GM23248 (cell line): ENCODE results near the gene ZYX. TPM values are rescaled to one million over a fixed set of nuclear protein-coding genes. Genes with fewer than 3 reads are reported as not detected.

ENCODE experiments used
- DNase-seq: peaks from one replicate; pipeline ENCODE4 v3.0.0-alpha.2; 2015
- H2AFZ ChIP-seq: fragments of 200-600 bp; sonication (generic); 2 replicates; pipeline ENCODE4 v1.6.1; 2016; ENCODE audit warnings: antibody characterized with exemption
- H3F3A ChIP-seq: fragments of 200-600 bp; sonication (generic); 2 replicates; pipeline ENCODE4 v1.6.1; 2016; ENCODE audit warnings: mild to moderate bottlenecking, antibody characterized with exemption, mixed run types; ENCODE audit not compliant: insufficient read depth
- H3K27ac ChIP-seq: fragments of 200-600 bp; sonication (generic); 2 replicates; pipeline ENCODE4 v1.5.1; 2016; ENCODE audit warnings: mild to moderate bottlenecking
- H3K27me3 ChIP-seq: fragments of 200-600 bp; sonication (generic); replicated peaks from 2 replicates; pipeline ENCODE4 v1.6.1; 2016; ENCODE audit warnings: mild to moderate bottlenecking; ENCODE audit not compliant: insufficient read depth
- H3K36me3 ChIP-seq: fragments of 200-600 bp; sonication (generic); 2 replicates; pipeline ENCODE4 v1.6.1; 2016; ENCODE audit warnings: low read depth, mild to moderate bottlenecking
- H3K4me1 ChIP-seq: fragments of 200-600 bp; sonication (generic); 2 replicates; pipeline ENCODE4 v1.6.1; 2016; ENCODE audit warnings: mild to moderate bottlenecking; ENCODE audit not compliant: insufficient read depth
- H3K4me2 ChIP-seq: fragments of 200-600 bp; sonication (generic); one replicate; pipeline ENCODE4 v1.6.1; 2016; ENCODE audit warnings: mild to moderate bottlenecking; ENCODE audit not compliant: unreplicated experiment
- H3K4me3 ChIP-seq: fragments of 200-600 bp; sonication (generic); 2 replicates; pipeline ENCODE4 v1.5.1; 2016; ENCODE audit warnings: mild to moderate bottlenecking
- H3K79me2 ChIP-seq: fragments of 200-600 bp; sonication (generic); 2 replicates; pipeline ENCODE4 v1.6.1; 2016; ENCODE audit warnings: mild to moderate bottlenecking; ENCODE audit not compliant: insufficient read depth
- H3K9ac ChIP-seq: fragments of 200-600 bp; sonication (generic); 2 replicates; pipeline ENCODE4 v1.6.1; 2016; ENCODE audit warnings: mild to moderate bottlenecking
- H3K9me2 ChIP-seq: fragments of 200-600 bp; sonication (generic); 2 replicates; pipeline ENCODE4 v1.6.1; 2016; ENCODE audit warnings: mixed run types, mild to moderate bottlenecking, moderate library complexity; ENCODE audit not compliant: insufficient read depth
- H3K9me3 ChIP-seq: fragments of 200-600 bp; sonication (generic); one replicate; pipeline ENCODE4 v1.6.1; 2017; ENCODE audit warnings: low read depth
- H4K20me1 ChIP-seq: fragments of 200-600 bp; sonication (generic); 2 replicates; pipeline ENCODE4 v1.6.0; 2016; ENCODE audit not compliant: insufficient read depth
- EZH2 ChIP-seq: fragments of 200-600 bp; sonication (generic); IDR thresholded peaks from 2 replicates; pipeline ENCODE4 v1.6.1; 2018; ENCODE audit warnings: antibody characterized with exemption, mild to moderate bottlenecking; ENCODE audit not compliant: insufficient read depth, poor library complexity, severe bottlenecking
- EZH2phosphoT487 ChIP-seq: fragments of 200-600 bp; sonication (generic); IDR thresholded peaks from 2 replicates; pipeline ENCODE4 v1.6.1; 2018; ENCODE audit warnings: antibody characterized with exemption, moderate library complexity, mild to moderate bottlenecking, low read depth; ENCODE audit not compliant: insufficient read depth
- WGBS, 2 experiments: methylation state at CpG; one replicate each; pipeline ENCODE4 v1.1.6; 2015 to 2017; ENCODE audit warnings: low lambda C conversion rate in 2 of 2, low coverage in 1 of 2; ENCODE audit errors: missing lambda C conversion rate in 2 of 2; 5-methylcytosine and 5-hydroxymethylcytosine counted together
- in situ Hi-C: fragments of 300-500 bp; cut with MboI; formaldehyde crosslinking; loops from 2 replicates; pipeline ENCODE4 v1.15.0; 2020
- polyA plus RNA-seq: library from polyadenylated mRNA; unstranded; fragments of >200 nt; fragmentation: Nextera tagmentation; extraction: Ambion mirVana; gene quantifications from 2 replicates; pipeline ENCODE4 v1.2.1, GENCODE V29; 2016
- total RNA-seq: library from RNA; depleted of rRNA; stranded (reverse); fragments of >200 nt; shearing (Covaris generic); gene quantifications from 2 replicates; pipeline ENCODE4 v1.2.3, GENCODE V29; 2014

Gene ZYX
- total and polyA plus RNA-seq, 2 experiments from 2014 or later, result 148 to 380 TPM

- in situ Hi-C loops, result no loop called here
- no peaks in the 10 kb centered on the region for H3K36me3 ChIP-seq
- TF ChIP-seq EZH2phosphoT487 (no peak), EZH2 (peak; percentile 82)
- peaks cover 37% of the 10 kb centered on the region for H3K27me3 ChIP-seq
- no peak overlapping the region for H3K4me3 ChIP-seq
- no peaks in the 10 kb centered on the region for H3K79me2 ChIP-seq
- no peaks in the 10 kb centered on the region for H3K9me2 ChIP-seq
- H3K4me2 ChIP-seq, result no peak overlapping the region
- no peak overlapping the region for H2AFZ ChIP-seq
- no peaks in the 10 kb centered on the region for H3K4me1 ChIP-seq
- H3F3A ChIP-seq, result no peaks in the 10 kb centered on the region
- H3K9ac ChIP-seq, result no peak overlapping the region
- WGBS, 2 experiments, result 49 to 53% methylated on average over 19 of the region's 19 CpGs
- H3K27ac ChIP-seq, result no peak overlapping the region
- no peak for DNase-seq
- H3K9me3 ChIP-seq, result no peaks in the 10 kb centered on the region
- no peaks in the 10 kb centered on the region for H4K20me1 ChIP-seq
These were observed 17.9 kb upstream of the ZYX start for GRCh38 chr7:143363016-143363937.

GRCh38 chr7:143367972-143368371 lies 13.2 kb upstream of the ZYX start:
- H3K27me3 ChIP-seq, result peaks cover 24% of the 10 kb centered on the region
- in situ Hi-C loops, result no loop called here
- DNase-seq, result peak; percentile 45
- WGBS, 2 experiments, result 83 to 85% methylated on average over 4 of the region's 4 CpGs
- TF ChIP-seq EZH2, result no peak
- no peak overlapping the region for H3K4me3 ChIP-seq
- H4K20me1 ChIP-seq, result no peaks in the 10 kb centered on the region
- no peaks in the 10 kb centered on the region for H3F3A ChIP-seq
- H3K36me3 ChIP-seq, result no peaks in the 10 kb centered on the region
- peaks cover 4% of the 10 kb centered on the region; the same call in 1 of the 2 replicates for H3K4me1 ChIP-seq
- no peak overlapping the region for H2AFZ ChIP-seq
- H3K9me2 ChIP-seq, result no peaks in the 10 kb centered on the region
- no peaks in the 10 kb centered on the region for H3K9me3 ChIP-seq
- H3K9ac ChIP-seq, result no peak overlapping the region
- no peak overlapping the region for H3K4me2 ChIP-seq
- H3K79me2 ChIP-seq, result no peaks in the 10 kb centered on the region
- H3K27ac ChIP-seq, result no peak overlapping the region

GRCh38 chr7:143368387-143368786 lies 12.8 kb upstream of the ZYX start:
- H3K4me2 ChIP-seq, result no peak overlapping the region
- no peaks in the 10 kb centered on the region for H4K20me1 ChIP-seq
- no peaks in the 10 kb centered on the region for H3K9me2 ChIP-seq
- no peaks in the 10 kb centered on the region for H3K79me2 ChIP-seq
- in situ Hi-C loops, result no loop called here
- TF ChIP-seq EZH2phosphoT487 (no peak), EZH2 (no peak)
- H3F3A ChIP-seq, result no peaks in the 10 kb centered on the region
- no peak overlapping the region for H3K27ac ChIP-seq
- H3K9me3 ChIP-seq, result no peaks in the 10 kb centered on the region
- DNase-seq, result no peak
- H3K27me3 ChIP-seq, result peaks cover 20% of the 10 kb centered on the region
- no peak overlapping the region for H2AFZ ChIP-seq
- H3K4me1 ChIP-seq, result peaks cover 4% of the 10 kb centered on the region; the same call in 1 of the 2 replicates
- H3K9ac ChIP-seq, result no peak overlapping the region
- H3K36me3 ChIP-seq, result no peaks in the 10 kb centered on the region
- H3K4me3 ChIP-seq, result no peak overlapping the region
- 100% methylated on average over 1 of the region's 1 CpG for WGBS, 2 experiments

- no peak for DNase-seq
- TF ChIP-seq EZH2 (no peak), EZH2phosphoT487 (no peak)
- H3K4me3 ChIP-seq, result no peak overlapping the region
- no peak overlapping the region for H2AFZ ChIP-seq
- no peaks in the 10 kb centered on the region for H3K9me3 ChIP-seq
- no peaks in the 10 kb centered on the region for H3K79me2 ChIP-seq
- H3K36me3 ChIP-seq, result no peaks in the 10 kb centered on the region
- WGBS, 2 experiments, result 80 to 81% methylated on average over 12 of the region's 12 CpGs
- H3K4me2 ChIP-seq, result no peak overlapping the region
- no peaks in the 10 kb centered on the region for H3F3A ChIP-seq
- 0 out of 2 replicates have a peak, but pooled peaks cover 6% of the 10 kb centered on the region for H3K27me3 ChIP-seq
- no peak overlapping the region for H3K27ac ChIP-seq
- no peak overlapping the region for H3K9ac ChIP-seq
- H3K4me1 ChIP-seq, result peaks cover 4% of the 10 kb centered on the region
- no peaks in the 10 kb centered on the region for H4K20me1 ChIP-seq
- no peaks in the 10 kb centered on the region for H3K9me2 ChIP-seq
- in situ Hi-C loops, result no loop called here
These were observed 11.2 kb upstream of the ZYX start for GRCh38 chr7:143369678-143370651.
